HG02610 (cell line): ENCODE results near the gene LPA.
"Not testable (repeated sequence)": the region's sequence is repeated elsewhere in the genome, so short reads cannot be mapped to it uniquely, and the experiment has no call there.

Source experiments
- ATAC-seq: cut with Tn5 transposase; IDR thresholded peaks from one replicate; pipeline ENCODE4 v1.9.1; 2021; ENCODE audit warnings: mild to moderate bottlenecking, moderate library complexity; ENCODE audit not compliant: unreplicated experiment

Gene LPA

GRCh38 chr6:160662429-160662828, 1.6 kb downstream of the LPA start:
- ATAC-seq, result no peak

DNA sequence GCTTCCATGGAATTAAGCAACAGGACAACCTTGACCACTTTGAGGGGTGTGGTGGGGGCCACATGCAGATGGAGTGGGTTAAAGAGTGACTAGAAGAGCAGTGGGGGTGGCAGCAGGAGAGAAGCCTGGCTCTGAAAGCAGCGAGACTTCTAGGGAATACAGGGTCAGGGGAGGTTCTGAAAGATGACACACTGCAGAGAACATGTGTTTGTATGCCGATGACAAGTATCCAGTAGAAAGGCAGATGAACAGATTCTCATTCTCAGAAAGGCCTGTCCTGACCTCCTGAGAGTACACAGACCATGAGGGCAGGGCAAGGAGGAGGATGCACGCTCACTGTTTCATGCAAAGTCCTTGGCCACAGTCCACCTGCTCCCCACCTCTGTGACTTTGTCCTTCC, 2.9 kb downstream of the LPA start:
- ATAC-seq, result no peak

GRCh38 chr6:160659562-160659961, 4.5 kb downstream of the LPA start:
- ATAC-seq, result no peak

GRCh38 chr6:160634706-160635105, 29.4 kb downstream of the LPA start:
- ATAC-seq, result no peak

GRCh38 chr6:160595838-160596832, 67.9 kb downstream of the LPA start:
- no peak for ATAC-seq

DNA sequence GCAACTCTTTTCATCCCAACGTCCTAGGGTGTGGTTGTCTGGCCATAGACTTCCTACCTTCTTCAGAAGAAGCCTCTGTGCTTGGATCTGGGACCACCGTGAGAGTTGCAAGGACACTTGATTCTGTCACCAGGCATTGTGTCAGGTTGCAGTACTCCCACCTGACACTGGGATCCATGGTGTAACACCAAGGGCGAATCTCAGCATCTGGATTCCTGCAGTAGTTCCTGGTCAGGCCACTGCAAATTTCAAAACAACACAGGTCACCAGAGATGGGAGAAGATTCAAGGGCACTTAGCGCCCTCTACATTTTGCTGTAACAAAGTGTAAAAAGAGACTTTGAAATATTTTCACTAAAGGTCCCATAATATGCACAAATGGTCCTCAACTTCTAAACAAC, 68.8 kb downstream of the LPA start:
- not testable (repeated sequence) for ATAC-seq

GRCh38 chr6:160586374-160586773, 77.7 kb downstream of the LPA start:
- ATAC-seq, result no peak

DNA sequence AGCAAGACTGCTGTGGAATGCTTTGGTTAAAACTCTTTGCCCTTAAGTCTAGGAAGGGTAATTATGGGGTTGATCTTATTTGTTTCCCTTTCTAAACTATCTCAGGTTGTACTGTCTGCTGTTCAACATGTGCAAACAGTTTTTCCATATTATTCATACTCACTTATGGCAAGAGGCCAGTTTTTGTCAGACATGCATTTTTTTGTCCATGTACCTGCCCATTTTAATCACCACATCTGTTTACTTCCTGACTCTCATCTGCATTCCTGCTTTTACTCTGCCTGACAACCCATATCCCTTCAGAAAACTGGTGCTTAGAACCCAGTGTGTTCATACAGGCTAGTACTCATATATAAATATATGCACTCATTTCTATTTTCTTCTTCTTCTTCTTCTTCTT, 80.3 kb downstream of the LPA start:
- no peak for ATAC-seq

- ATAC-seq, result no peak
Observed at GRCh38 chr6:160581406-160581805, 82.7 kb downstream of the LPA start.

- not testable (repeated sequence) for ATAC-seq
Observed at GRCh38 chr6:160578515-160578914, 85.6 kb downstream of the LPA start.

DNA sequence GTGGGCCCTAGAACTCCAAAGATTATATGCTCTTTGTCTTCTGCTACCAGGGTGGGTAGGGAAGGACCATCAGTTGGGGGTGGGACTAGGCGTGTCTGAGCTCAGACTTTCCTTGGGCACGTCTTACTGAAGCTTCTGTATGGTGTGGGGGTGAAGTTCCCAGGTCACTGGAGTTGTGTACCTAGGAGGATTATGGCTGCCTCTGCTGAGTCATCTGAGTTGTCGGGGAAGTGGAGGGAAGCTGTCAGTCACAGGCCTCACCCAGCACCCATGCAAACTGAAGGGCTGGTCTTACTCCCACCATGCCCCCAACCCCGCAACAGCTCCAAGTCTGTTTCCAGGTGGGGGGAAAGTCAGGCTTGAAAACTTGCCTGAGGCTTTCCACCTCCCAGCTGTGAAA, 90.1 kb downstream of the LPA start:
- ATAC-seq, result no peak

DNA sequence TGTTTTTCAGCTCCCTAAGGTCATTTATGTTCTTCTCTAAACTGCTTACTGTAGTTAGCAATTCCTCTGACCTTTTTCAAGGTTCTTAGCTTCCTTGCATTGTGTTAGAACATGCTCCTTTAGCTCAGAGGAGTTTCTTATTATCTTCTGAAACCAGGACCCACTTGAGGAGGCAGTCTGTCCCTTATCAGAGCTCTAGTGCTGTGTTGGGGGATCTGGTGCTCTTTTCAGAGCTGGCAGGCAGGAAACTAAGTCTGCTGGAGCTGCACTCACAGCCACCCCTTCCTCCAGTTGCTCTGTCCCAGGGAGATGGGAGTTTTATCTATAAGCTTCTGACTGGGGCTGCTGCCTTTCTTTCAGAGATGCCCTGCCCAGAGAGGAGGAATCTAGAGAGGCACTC, 92.9 kb downstream of the LPA start:
- not testable (repeated sequence) for ATAC-seq

DNA sequence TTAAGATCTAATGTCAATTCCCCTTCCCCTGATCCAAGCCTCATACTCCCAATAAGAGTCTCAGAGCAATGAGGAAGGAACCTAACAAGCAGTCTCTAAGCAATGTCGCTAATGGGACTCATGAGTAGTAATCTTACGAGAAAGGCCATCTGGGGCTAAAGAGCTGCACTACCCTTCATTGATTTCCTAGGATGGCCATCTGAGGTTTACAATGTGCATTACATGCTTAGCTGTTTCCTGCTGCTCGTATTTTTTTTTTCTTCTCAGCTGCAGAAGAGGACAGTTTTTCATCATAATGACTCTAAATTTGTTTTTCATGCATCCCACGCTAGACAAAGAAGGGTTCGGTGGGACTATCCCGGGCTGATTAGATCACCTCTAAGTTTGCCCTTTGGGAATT, 119.3 kb downstream of the LPA start:
- ATAC-seq, result no peak

GRCh38 chr6:160535270-160535669, 128.8 kb downstream of the LPA start:
- no peak for ATAC-seq

DNA sequence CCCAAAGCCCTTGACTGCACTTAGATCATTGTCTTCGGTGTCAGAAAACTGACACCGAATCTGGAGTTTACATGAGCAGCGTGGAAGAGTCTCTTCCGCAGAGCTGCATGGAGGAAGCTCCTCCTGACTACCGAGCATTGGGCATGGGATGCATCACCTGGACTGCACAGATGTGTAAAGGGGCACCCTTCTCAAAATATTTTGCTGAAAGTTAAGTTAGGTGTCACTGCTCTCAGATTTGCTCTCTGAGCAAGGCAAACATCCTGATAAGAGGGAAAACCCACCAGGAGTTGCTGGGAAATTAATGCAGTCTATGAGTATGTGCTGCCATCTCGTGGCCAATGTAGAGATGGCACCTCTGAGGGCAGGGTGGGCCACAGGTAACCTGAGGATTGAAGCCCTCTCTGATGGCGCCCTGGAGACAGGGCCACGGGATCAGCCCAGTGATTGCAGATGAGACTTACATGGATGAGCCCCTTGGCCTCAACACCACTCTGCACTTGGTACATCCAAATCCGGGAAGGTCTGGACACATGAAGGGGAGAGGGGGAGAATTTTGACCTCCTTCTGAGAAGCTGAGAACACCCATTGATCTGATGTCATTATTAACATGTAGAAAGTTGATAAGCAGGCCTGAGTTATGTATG, 129.9 kb downstream of the LPA start:
- ATAC-seq, result peak; percentile 83

- no peak for ATAC-seq
Observed at GRCh38 chr6:160532315-160532714, 131.8 kb downstream of the LPA start.

- no peak for ATAC-seq
Observed at GRCh38 chr6:160531826-160532225, 132.2 kb downstream of the LPA start.

DNA sequence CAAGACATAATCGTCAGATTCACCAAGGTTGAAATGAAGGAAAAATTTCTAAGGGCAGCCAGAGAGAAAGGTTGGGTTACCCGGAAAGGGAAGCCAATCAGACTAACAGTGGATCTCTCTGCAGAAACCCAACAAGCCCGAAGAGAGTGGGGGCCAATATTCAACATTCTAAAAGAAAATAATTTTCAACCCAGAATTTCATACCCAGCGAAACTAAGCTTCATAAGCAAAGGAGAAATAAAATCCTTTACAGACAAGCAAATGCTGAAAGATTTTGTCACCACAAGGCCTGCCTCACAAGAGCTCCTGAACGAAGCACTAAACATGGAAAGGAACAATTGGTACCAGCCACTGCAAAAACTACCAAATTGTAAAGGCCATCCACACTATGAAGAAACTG, 134.6 kb downstream of the LPA start:
- not testable (repeated sequence) for ATAC-seq

DNA sequence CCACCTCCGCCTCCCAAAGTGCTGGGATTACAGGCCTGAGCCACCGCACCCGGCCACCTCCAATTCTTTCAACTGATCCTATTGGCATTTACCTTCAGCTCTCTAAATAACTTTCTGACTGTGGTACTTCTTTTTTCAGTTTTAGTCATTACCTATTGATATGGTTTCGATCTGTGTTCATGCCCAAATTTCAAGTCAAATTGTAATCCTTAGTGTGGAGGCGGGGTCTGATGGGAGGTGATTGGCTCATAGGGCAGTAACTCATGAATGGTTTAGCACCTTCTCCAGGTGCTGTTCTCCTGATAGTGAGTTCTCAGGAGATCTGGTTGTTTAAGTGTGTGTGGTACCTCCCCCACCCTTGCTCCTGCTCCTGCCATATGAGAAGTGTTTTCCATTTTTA, 140.9 kb downstream of the LPA start:
- peak; percentile 44 for ATAC-seq

GRCh38 chr6:160520043-160520904, 143.8 kb downstream of the LPA start:
- ATAC-seq, result peak; percentile 71

DNA sequence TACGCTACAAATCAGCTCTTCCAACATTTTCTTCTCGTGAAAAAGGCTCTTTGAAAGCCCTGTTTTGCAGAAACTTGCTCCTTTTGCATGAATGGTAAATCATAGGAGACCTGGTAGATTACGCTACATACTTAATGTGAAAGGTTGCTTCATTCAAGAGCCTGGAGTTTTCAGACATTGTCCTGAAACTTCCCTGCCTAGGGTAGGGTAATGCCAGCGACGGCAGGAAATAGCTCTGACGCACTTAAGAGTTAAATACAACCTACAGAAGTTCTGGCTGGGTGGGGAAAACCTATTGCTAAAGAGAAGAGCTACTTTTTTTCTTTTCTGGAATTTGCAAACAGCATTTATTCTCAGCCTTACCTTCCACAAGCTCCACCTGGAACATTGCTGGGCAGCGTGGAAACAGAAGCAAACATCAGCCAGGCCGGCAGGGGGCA, 144.5 kb downstream of the LPA start:
- ATAC-seq, result peak; percentile 77
